HG03097 (cell line): ENCODE measurements around the gene STARD3NL.

Source experiments
- ATAC-seq: cut with Tn5 transposase; IDR thresholded peaks from one replicate; pipeline ENCODE4 v1.9.1; 2021; ENCODE audit not compliant: unreplicated experiment, low FRiP score

The STARD3NL gene

GRCh38 chr7:38181111-38181510 lies 3.1 kb downstream of the STARD3NL start:
- no peak for ATAC-seq

- ATAC-seq: no peak
Observed at GRCh38 chr7:38182450-38182849, 4.4 kb downstream of the STARD3NL start.

- no peak for ATAC-seq
Observed at GRCh38 chr7:38185395-38186307, 7.6 kb downstream of the STARD3NL start.

- ATAC-seq: no peak
Observed at GRCh38 chr7:38186593-38187314, 8.7 kb downstream of the STARD3NL start.

- ATAC-seq: peak; percentile 62
Observed at GRCh38 chr7:38187794-38188440, 9.9 kb downstream of the STARD3NL start.

- ATAC-seq: no peak
Observed at GRCh38 chr7:38189231-38189938, 11.3 kb downstream of the STARD3NL start.

- no peak for ATAC-seq
Observed at GRCh38 chr7:38190011-38190410, 12.0 kb downstream of the STARD3NL start.

GRCh38 chr7:38191791-38192190 lies 13.7 kb downstream of the STARD3NL start:
- ATAC-seq: no peak

- no peak for ATAC-seq
Observed at GRCh38 chr7:38192327-38192726, 14.3 kb downstream of the STARD3NL start.

GRCh38 chr7:38195804-38196595 lies 18.0 kb downstream of the STARD3NL start:
- ATAC-seq: no peak

- no peak for ATAC-seq
Observed at GRCh38 chr7:38198366-38198765, 20.3 kb downstream of the STARD3NL start.

GRCh38 chr7:38199154-38199553 lies 21.1 kb downstream of the STARD3NL start:
- ATAC-seq: no peak

- ATAC-seq: no peak
Observed at GRCh38 chr7:38199782-38200181, 21.7 kb downstream of the STARD3NL start.

GRCh38 chr7:38206071-38206470 lies 28.0 kb downstream of the STARD3NL start:
- no peak for ATAC-seq

GRCh38 chr7:38207843-38208242 lies 29.8 kb downstream of the STARD3NL start:
- ATAC-seq: no peak

- ATAC-seq: no peak
Observed at GRCh38 chr7:38211486-38211885, 33.4 kb downstream of the STARD3NL start.

- ATAC-seq: no peak
Observed at GRCh38 chr7:38211940-38212339, 33.9 kb downstream of the STARD3NL start.

- ATAC-seq: no peak
Observed at GRCh38 chr7:38215115-38215514, 37.1 kb downstream of the STARD3NL start.

- ATAC-seq: peak; percentile 72
Observed at GRCh38 chr7:38215735-38216670, 38.0 kb downstream of the STARD3NL start.
